Measurements from ENCODE around the gene EPSTI1. TPM values are rescaled to one million over a fixed set of nuclear protein-coding genes. Genes with fewer than 3 reads are reported as not detected.

The EPSTI1 gene
- total RNA-seq, 1 experiment from 2014 or later: not detected

DNA sequence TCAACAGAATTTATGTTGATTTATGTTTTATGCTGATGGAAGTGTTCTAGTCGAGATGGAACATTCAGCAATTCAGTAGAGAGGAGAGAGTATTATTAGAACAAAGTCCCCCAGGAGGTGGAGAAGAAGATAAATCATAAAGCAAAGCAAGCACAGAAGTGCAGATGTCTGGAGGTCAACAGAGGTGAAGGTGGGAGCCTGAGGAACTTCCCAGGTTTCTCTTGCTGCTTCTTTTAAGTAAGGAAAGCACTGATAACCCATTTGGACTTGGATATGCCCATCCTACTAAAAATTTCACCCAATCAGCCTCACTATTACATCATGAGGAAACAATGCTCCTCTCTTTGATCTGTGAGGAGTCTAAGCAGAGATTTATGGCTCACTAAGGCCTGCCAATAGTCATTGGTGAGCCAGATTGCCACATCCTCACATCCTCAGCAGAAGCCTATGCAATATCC, 98.8 kb downstream of the EPSTI1 start:
- CTCF ChIA-PET: interaction anchor here (0.6 to 1.3 kb wide), 2 partner anchors 105 to 975 kb away, joined by 3 to 4 read pairs; no protein-coding TSS in a partner anchor
- TF ChIP-seq, protein P1, sequence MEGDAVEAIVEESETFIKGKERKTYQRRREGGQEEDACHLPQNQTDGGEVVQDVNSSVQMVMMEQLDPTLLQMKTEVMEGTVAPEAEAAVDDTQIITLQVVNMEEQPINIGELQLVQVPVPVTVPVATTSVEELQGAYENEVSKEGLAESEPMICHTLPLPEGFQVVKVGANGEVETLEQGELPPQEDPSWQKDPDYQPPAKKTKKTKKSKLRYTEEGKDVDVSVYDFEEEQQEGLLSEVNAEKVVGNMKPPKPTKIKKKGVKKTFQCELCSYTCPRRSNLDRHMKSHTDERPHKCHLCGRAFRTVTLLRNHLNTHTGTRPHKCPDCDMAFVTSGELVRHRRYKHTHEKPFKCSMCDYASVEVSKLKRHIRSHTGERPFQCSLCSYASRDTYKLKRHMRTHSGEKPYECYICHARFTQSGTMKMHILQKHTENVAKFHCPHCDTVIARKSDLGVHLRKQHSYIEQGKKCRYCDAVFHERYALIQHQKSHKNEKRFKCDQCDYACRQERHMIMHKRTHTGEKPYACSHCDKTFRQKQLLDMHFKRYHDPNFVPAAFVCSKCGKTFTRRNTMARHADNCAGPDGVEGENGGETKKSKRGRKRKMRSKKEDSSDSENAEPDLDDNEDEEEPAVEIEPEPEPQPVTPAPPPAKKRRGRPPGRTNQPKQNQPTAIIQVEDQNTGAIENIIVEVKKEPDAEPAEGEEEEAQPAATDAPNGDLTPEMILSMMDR (IDR thresholded peaks at IDR 0.05; ENCODE audit: unreplicated experiment): no peak
- BruUV-seq (replicated peaks): no TSS peak
- H3K27me3 Mint-ChIP-seq (ENCODE audit: insufficient read depth, unreplicated experiment): no peaks in the 10 kb centered on the region
- POLR2A ChIA-PET: interaction anchor here (0.6 to 1.0 kb wide), 2 partner anchors 47 to 984 kb away, joined by 3 read pairs; no protein-coding TSS in a partner anchor
- no peak overlapping the region for H3K4me3 Mint-ChIP-seq (ENCODE audit: unreplicated experiment)
- H3K4me1 Mint-ChIP-seq (ENCODE audit: insufficient read depth, unreplicated experiment): peaks cover 9% of the 10 kb centered on the region
- intact Hi-C loops (cut with micrococcal nuclease): loop anchor here (10.0 kb wide), 1 partner anchor 102 kb away; the partner anchor contains the start of gene EPSTI1
- no peaks in the 10 kb centered on the region for H3K36me3 Mint-ChIP-seq (ENCODE audit: insufficient read depth, unreplicated experiment)
- no peaks in the 10 kb centered on the region for H3K9me3 Mint-ChIP-seq (ENCODE audit: unreplicated experiment)
- DNase-seq (ENCODE audit: unreplicated experiment): peak; percentile 86
- no peak overlapping the region for H3K27ac Mint-ChIP-seq (ENCODE audit: low read depth, unreplicated experiment)

DNA sequence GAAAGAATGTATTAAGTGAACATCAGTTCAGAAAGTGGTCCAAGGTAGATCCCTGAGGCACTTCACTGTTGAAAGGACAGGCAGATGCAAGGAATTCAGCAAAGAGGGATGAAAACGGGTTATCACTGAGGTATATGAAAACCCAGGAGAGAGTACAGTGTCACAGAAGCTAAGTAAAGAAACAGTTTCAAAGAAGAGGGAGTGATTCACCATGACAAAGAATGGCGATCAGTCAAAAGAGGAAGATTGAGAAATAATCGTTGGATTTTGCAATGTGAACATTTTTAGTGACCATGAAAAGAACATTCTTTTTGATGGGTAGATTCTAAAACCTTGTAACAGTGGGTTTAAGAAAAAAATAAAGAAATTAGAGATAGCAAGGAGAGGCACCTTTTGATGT, 99.3 kb downstream of the EPSTI1 start:
- no peak overlapping the region for H3K4me3 Mint-ChIP-seq (ENCODE audit: unreplicated experiment)
- intact Hi-C loops (cut with micrococcal nuclease): loop anchor here (10.0 kb wide), 1 partner anchor 102 kb away; the partner anchor contains the start of gene EPSTI1
- peak; percentile 80 for DNase-seq (ENCODE audit: unreplicated experiment)
- ChIA-PET POLR2A (interaction anchor here (0.6 to 1.0 kb wide), 2 partner anchors 46 to 985 kb away, joined by 3 read pairs; no protein-coding TSS in a partner anchor), CTCF (no interaction called here)
- no peak overlapping the region for H3K27ac Mint-ChIP-seq (ENCODE audit: low read depth, unreplicated experiment)
- BruUV-seq (replicated peaks): no TSS peak
- no peaks in the 10 kb centered on the region for H3K9me3 Mint-ChIP-seq (ENCODE audit: unreplicated experiment)
- no peaks in the 10 kb centered on the region for H3K36me3 Mint-ChIP-seq (ENCODE audit: insufficient read depth, unreplicated experiment)
- peaks cover 9% of the 10 kb centered on the region for H3K4me1 Mint-ChIP-seq (ENCODE audit: insufficient read depth, unreplicated experiment)
- H3K27me3 Mint-ChIP-seq (ENCODE audit: insufficient read depth, unreplicated experiment): no peaks in the 10 kb centered on the region
- TF ChIP-seq, protein P1 (IDR thresholded peaks at IDR 0.05; ENCODE audit: unreplicated experiment): no peak

DNA sequence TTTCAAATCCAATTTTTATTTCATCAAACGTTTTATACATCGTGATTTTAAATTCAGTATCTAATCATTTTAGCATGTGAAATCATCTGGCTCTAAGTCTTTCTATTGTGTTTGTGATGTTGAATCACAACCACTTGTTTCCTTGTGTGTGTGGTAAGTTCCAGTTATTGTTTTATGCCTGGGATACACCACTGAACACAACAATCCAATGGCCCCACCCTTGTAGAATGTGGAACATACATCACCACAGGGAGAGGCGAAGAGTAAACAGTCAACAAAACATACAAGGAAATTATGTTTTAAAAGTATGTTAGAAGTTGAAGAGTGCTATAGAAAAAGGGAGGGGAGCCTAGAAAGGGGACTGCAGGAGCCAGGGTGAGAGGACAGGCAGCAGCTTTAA, 100.5 kb downstream of the EPSTI1 start:
- H3K27me3 Mint-ChIP-seq (ENCODE audit: insufficient read depth, unreplicated experiment): no peaks in the 10 kb centered on the region
- peaks cover 9% of the 10 kb centered on the region for H3K4me1 Mint-ChIP-seq (ENCODE audit: insufficient read depth, unreplicated experiment)
- H3K27ac Mint-ChIP-seq (ENCODE audit: low read depth, unreplicated experiment): no peak overlapping the region
- TF ChIP-seq, protein P1 (IDR thresholded peaks at IDR 0.05; ENCODE audit: unreplicated experiment): no peak
- intact Hi-C loops (cut with micrococcal nuclease): loop anchor here (10.0 kb wide), 1 partner anchor 103 kb away; the partner anchor contains the start of gene EPSTI1
- no peak for DNase-seq (ENCODE audit: unreplicated experiment)
- POLR2A ChIA-PET: interaction anchor here (0.6 kb wide), 1 partner anchor 403 kb away, joined by 3 read pairs; no protein-coding TSS in a partner anchor
- CTCF ChIA-PET: no interaction called here
- BruUV-seq (replicated peaks): no TSS peak
- no peaks in the 10 kb centered on the region for H3K36me3 Mint-ChIP-seq (ENCODE audit: insufficient read depth, unreplicated experiment)
- H3K9me3 Mint-ChIP-seq (ENCODE audit: unreplicated experiment): no peaks in the 10 kb centered on the region
- H3K4me3 Mint-ChIP-seq (ENCODE audit: unreplicated experiment): no peak overlapping the region

DNA sequence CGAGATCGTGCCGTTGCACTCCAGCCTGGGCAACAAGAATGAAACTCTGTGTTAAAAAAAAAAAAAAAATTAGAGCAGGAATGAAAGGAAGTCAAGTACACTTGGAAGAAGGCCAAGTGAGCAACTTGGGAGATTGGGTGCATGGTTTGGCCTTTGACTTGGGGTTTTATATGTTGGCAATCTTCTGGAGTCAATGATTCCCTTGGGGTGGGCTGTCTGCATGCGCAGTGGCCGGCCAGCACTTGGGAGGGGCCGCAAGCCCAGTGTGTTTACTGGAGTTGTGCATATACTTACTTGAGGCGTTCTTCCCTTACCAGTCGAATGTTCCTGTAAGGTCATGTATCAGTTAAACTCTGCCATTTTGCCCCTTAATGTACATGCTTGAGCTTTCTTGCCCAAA, 106.7 kb downstream of the EPSTI1 start:
- intact Hi-C loops (cut with micrococcal nuclease): loop anchor here (2.0 to 10.0 kb wide), 4 partner anchors 225 to 551 kb away; no protein-coding TSS in a partner anchor
- Mint-ChIP-seq H3K9me3 (ENCODE audit: unreplicated experiment) (peaks cover 2% of the 10 kb centered on the region), H3K27me3 (ENCODE audit: insufficient read depth, unreplicated experiment) (no peaks in the 10 kb centered on the region), H3K36me3 (ENCODE audit: insufficient read depth, unreplicated experiment) (no peaks in the 10 kb centered on the region), H3K4me3 (ENCODE audit: unreplicated experiment) (no peak overlapping the region), H3K27ac (ENCODE audit: low read depth, unreplicated experiment) (no peak overlapping the region), H3K4me1 (ENCODE audit: insufficient read depth, unreplicated experiment) (peaks cover 17% of the 10 kb centered on the region)
- ChIA-PET CTCF (no interaction called here), POLR2A (no interaction called here)
- TF ChIP-seq, protein P1 (IDR thresholded peaks at IDR 0.05; ENCODE audit: unreplicated experiment): no peak
- BruUV-seq (replicated peaks): no TSS peak
- DNase-seq (ENCODE audit: unreplicated experiment): no peak
